HepG2 (cell line): ENCODE results near the gene MYO1C.

Experiments
- EP300 ChIP-seq, 3 experiments: sonication (generic) in 1 of 3; formaldehyde crosslinking in 1 of 3; IDR thresholded peaks; 2 replicates each; pipeline versions ENCODE4 v1.5.1 to v1.6.1; 2011 to 2020; ENCODE audit warnings: low read depth in 2 of 3, low read length in 2 of 3, borderline replicate concordance in 1 of 3, improper control_type of control experiment in 1 of 3, mild to moderate bottlenecking in 1 of 3, missing genetic modification reagents in 1 of 3, moderate library complexity in 1 of 3
- EZH2 ChIP-seq: conservative IDR thresholded peaks from 2 replicates; pipeline ENCODE4 v1.6.1; 2012; ENCODE audit warnings: mild to moderate bottlenecking, low read depth, low read length, moderate library complexity
- JUN ChIP-seq: sonication (generic); formaldehyde crosslinking; IDR thresholded peaks from 2 replicates; pipeline ENCODE4 v1.4.0; 2020; ENCODE audit warnings: mild to moderate bottlenecking, missing genetic modification reagents
- NFRKB ChIP-seq: fragments of 450-650 bp; IDR thresholded peaks from 2 replicates; pipeline ENCODE4 v1.6.1; 2017
- RAD51 ChIP-seq: fragments of 450-650 bp; IDR thresholded peaks from 2 replicates; pipeline ENCODE4 v1.6.1; 2016; ENCODE audit warnings: borderline replicate concordance
- RFX5 ChIP-seq: IDR thresholded peaks from 2 replicates; pipeline ENCODE4 v1.6.1; 2011; ENCODE audit warnings: low read depth, low read length, improper control_type of control experiment
- ZKSCAN5 ChIP-seq: sonication (generic); formaldehyde crosslinking; IDR thresholded peaks from 2 replicates; pipeline ENCODE4 v1.5.1; 2020; ENCODE audit warnings: mild to moderate bottlenecking, missing genetic modification reagents
- ZNF672 ChIP-seq: sonication (generic); formaldehyde crosslinking; IDR thresholded peaks from 2 replicates; pipeline ENCODE4 v1.8.1; 2022; ENCODE audit warnings: missing genetic modification reagents
- TF ChIP-seq, protein P1 (sequence below): sonication (generic); formaldehyde crosslinking; IDR thresholded peaks from 2 replicates; pipeline ENCODE4 v1.4.0; 2020; ENCODE audit warnings: missing genetic modification reagents
- TF ChIP-seq, protein P2 (sequence below): sonication (generic); formaldehyde crosslinking; IDR thresholded peaks from 2 replicates; pipeline ENCODE4 v1.5.0; 2020; ENCODE audit warnings: mild to moderate bottlenecking, missing genetic modification reagents, moderate library complexity

- TF ChIP-seq ZNF672 (CRISPR knock-in tag) = no peak
- no peak for TF ChIP-seq NFRKB
- no peak for TF ChIP-seq EP300 (IDR thresholded peaks at IDR 0.05; ENCODE audit: low read depth in 2 of 2, low read length in 2 of 2)
- no peak for TF ChIP-seq EP300 (CRISPR knock-in tag; IDR thresholded peaks at IDR 0.05; ENCODE audit: borderline replicate concordance)
- TF ChIP-seq, protein P1, sequence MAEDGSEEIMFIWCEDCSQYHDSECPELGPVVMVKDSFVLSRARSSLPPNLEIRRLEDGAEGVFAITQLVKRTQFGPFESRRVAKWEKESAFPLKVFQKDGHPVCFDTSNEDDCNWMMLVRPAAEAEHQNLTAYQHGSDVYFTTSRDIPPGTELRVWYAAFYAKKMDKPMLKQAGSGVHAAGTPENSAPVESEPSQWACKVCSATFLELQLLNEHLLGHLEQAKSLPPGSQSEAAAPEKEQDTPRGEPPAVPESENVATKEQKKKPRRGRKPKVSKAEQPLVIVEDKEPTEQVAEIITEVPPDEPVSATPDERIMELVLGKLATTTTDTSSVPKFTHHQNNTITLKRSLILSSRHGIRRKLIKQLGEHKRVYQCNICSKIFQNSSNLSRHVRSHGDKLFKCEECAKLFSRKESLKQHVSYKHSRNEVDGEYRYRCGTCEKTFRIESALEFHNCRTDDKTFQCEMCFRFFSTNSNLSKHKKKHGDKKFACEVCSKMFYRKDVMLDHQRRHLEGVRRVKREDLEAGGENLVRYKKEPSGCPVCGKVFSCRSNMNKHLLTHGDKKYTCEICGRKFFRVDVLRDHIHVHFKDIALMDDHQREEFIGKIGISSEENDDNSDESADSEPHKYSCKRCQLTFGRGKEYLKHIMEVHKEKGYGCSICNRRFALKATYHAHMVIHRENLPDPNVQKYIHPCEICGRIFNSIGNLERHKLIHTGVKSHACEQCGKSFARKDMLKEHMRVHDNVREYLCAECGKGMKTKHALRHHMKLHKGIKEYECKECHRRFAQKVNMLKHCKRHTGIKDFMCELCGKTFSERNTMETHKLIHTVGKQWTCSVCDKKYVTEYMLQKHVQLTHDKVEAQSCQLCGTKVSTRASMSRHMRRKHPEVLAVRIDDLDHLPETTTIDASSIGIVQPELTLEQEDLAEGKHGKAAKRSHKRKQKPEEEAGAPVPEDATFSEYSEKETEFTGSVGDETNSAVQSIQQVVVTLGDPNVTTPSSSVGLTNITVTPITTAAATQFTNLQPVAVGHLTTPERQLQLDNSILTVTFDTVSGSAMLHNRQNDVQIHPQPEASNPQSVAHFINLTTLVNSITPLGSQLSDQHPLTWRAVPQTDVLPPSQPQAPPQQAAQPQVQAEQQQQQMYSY (CRISPR knock-in tag) = no peak
- no peak for TF ChIP-seq RFX5
- TF ChIP-seq, protein P2, sequence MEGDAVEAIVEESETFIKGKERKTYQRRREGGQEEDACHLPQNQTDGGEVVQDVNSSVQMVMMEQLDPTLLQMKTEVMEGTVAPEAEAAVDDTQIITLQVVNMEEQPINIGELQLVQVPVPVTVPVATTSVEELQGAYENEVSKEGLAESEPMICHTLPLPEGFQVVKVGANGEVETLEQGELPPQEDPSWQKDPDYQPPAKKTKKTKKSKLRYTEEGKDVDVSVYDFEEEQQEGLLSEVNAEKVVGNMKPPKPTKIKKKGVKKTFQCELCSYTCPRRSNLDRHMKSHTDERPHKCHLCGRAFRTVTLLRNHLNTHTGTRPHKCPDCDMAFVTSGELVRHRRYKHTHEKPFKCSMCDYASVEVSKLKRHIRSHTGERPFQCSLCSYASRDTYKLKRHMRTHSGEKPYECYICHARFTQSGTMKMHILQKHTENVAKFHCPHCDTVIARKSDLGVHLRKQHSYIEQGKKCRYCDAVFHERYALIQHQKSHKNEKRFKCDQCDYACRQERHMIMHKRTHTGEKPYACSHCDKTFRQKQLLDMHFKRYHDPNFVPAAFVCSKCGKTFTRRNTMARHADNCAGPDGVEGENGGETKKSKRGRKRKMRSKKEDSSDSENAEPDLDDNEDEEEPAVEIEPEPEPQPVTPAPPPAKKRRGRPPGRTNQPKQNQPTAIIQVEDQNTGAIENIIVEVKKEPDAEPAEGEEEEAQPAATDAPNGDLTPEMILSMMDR (CRISPR knock-in tag) = no peak
- no peak for TF ChIP-seq JUN (CRISPR knock-in tag)
- no peak for TF ChIP-seq EZH2
- no peak for TF ChIP-seq RAD51
- no peak for TF ChIP-seq ZKSCAN5 (CRISPR knock-in tag)
Observed at GRCh38 chr17:1518410-1518809, 25.9 kb upstream of the MYO1C start.
